Measurements from ENCODE around the gene RPRD1B.
"Not testable (repeated sequence)": the region's sequence is repeated elsewhere in the genome, so short reads cannot be mapped to it uniquely, and the experiment has no call there.

RPRD1B gene

DNA sequence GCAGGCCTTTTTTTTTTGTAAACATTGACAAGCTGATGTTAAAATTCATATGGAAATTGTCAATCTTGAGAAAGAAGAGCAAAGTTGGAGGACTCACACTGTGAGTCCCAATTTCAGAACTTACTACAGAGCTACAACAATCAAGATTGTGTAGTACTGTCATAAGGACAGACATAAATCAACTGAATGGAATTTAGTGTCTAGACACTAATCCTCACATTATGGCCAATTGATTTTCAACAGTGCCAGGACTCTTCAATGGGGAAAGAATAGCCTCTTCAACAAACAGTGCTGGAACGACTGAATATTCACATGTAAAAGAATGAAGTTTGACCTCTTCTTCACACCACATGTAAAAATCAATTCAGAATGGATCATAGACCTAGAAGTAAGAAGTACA, 70.7 kb downstream of the RPRD1B start:
- Mint-ChIP-seq H3K4me1 (ENCODE audit: low read depth) (peaks cover 3% of the 10 kb centered on the region), H3K36me3 (ENCODE audit: low read depth) (no peaks in the 10 kb centered on the region)
- intact Hi-C loops (cut with micrococcal nuclease) = no loop called here

DNA sequence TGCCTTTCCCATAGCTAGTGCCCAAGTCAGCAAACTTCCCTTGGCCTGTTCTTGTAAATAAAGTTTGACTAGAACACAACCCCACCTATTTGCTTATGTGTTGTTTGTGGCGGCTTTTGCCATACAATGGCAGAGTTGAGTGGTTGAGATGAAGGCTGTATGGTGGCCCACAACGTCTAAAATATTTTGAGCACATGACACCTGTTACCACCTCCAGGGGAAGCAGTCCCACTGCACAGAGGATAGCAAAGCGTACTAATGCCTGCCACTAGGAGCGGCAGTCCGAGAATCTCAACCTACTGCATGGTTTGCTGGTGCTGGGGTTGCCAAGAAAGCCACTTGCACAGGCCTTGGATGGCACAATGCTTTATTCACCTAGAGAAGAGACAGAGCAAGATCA, 72.9 kb downstream of the RPRD1B start:
- peaks cover 6% of the 10 kb centered on the region for H3K4me1 Mint-ChIP-seq (ENCODE audit: low read depth)
- H3K27me3 Mint-ChIP-seq = no peaks in the 10 kb centered on the region
- no peaks in the 10 kb centered on the region for H3K9me3 Mint-ChIP-seq
- H3K36me3 Mint-ChIP-seq (ENCODE audit: low read depth) = no peaks in the 10 kb centered on the region
- H3K27ac Mint-ChIP-seq = no peak overlapping the region
- intact Hi-C loops (cut with micrococcal nuclease) = no loop called here
- H3K4me3 Mint-ChIP-seq = no peak overlapping the region

More for the DNA sequence above, 70.7 kb downstream of the RPRD1B start:
- H3K27me3 Mint-ChIP-seq = no peaks in the 10 kb centered on the region
- H3K4me3 Mint-ChIP-seq = no peak overlapping the region
- H3K9me3 Mint-ChIP-seq = no peaks in the 10 kb centered on the region
- no peak overlapping the region for H3K27ac Mint-ChIP-seq

DNA sequence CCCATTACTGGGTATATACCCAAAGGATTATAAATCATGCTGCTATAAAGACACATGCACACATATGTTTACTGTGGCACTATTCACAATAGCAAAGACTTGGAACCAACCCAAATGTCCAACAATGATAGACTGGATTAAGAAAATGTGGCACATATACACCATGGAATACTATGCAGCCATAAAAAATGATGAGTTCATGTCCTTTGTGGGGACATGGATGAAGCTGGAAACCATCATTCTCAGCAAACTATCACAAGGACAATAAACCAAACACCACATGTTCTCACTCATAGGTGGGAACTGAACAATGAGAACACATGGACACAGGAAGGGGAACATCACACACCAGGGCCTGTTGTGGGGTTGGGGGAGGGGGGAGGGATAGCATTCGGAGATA, 73.8 kb downstream of the RPRD1B start:
- H3K4me3 Mint-ChIP-seq; H3K36me3 Mint-ChIP-seq (ENCODE audit: low read depth); intact Hi-C loops (cut with micrococcal nuclease); H3K27me3 Mint-ChIP-seq; H3K9me3 Mint-ChIP-seq; H3K27ac Mint-ChIP-seq: not testable (repeated sequence)
- H3K4me1 Mint-ChIP-seq (ENCODE audit: low read depth) = peaks cover 11% of the 10 kb centered on the region

DNA sequence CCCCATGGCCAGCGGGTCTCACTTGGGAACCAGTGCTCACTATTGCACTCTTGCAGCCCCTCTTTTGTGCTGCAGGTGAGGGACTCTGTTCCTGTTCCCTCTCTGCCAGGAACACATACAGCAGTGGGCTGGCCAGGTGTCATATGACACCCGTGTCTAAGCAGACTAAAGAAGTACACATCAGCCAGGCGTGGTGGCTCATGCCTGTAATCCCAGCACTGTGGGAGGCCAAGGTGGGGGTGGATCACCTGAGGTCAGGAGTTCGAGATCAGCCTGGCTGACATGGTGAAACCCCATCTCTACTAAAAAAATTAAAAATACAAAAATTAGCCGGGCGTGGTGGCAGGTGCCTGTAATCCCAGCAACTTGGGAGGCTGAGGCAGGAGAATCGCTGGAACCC, 74.4 kb downstream of the RPRD1B start:
- H3K9me3 Mint-ChIP-seq; H3K4me3 Mint-ChIP-seq; H3K36me3 Mint-ChIP-seq (ENCODE audit: low read depth); H3K27ac Mint-ChIP-seq; H3K27me3 Mint-ChIP-seq; intact Hi-C loops (cut with micrococcal nuclease): not testable (repeated sequence)
- H3K4me1 Mint-ChIP-seq (ENCODE audit: low read depth) = peaks cover 11% of the 10 kb centered on the region

DNA sequence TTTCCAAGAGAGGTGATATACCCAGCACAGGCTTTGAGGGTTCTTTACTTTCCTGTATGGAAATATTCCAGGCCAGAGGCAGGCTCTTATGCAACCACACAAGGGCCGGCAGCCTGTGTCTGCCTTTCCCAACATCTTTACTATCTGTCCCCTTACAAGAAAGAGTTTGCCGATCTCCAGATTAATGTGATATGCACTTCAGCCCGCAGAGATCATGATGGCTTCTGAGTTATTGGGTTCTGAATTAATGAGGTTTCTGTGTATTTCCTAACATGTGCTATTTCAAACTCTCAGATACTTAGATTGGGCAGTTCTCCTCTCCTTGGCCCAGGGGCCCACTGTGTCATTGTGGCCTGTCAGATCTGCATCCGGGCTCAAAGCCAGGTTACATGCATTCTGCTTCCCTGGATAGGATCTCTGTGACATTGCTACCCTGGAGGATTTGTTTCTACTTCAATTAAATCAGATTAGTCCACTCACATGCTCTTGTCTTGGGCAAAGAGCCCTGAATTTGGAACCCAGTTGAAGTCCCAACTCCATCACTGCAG, 75.0 kb downstream of the RPRD1B start:
- Mint-ChIP-seq H3K27me3 (no peaks in the 10 kb centered on the region), H3K36me3 (ENCODE audit: low read depth) (no peaks in the 10 kb centered on the region), H3K4me1 (ENCODE audit: low read depth) (peaks cover 16% of the 10 kb centered on the region), H3K4me3 (no peak overlapping the region), H3K27ac (no peak overlapping the region), H3K9me3 (no peaks in the 10 kb centered on the region)
- intact Hi-C loops (cut with micrococcal nuclease) = no loop called here

DNA sequence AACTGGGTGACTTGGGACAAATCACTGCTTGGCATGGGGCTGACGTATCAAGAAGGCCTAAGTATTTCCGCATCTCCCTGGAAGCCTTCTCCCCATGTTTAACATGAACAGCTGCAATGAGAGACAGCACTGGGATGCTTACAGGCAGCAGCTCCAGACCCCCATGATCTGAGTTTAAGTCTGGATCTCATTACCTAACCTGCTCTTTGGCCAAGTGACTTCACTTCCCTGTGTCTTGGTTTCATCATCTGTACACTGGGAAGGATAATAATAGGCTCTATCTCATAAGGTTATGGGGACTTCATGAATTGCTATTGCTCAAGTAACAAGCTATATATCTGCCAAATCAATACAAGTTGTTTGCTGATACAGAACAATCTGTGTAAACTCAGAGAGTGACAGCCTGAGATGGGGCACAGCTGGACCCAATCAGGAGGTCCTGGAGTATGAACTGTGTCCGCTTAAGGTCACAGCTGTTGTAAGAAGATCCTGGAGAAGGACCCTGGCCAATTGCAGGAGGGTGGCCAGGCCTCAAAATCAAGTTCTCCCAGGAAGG, 75.5 kb downstream of the RPRD1B start:
- Mint-ChIP-seq H3K4me3 (no peak overlapping the region), H3K9me3 (no peaks in the 10 kb centered on the region), H3K4me1 (ENCODE audit: low read depth) (peaks cover 21% of the 10 kb centered on the region), H3K27me3 (no peaks in the 10 kb centered on the region), H3K27ac (no peak overlapping the region), H3K36me3 (ENCODE audit: low read depth) (no peaks in the 10 kb centered on the region)
- intact Hi-C loops (cut with micrococcal nuclease) = no loop called here

DNA sequence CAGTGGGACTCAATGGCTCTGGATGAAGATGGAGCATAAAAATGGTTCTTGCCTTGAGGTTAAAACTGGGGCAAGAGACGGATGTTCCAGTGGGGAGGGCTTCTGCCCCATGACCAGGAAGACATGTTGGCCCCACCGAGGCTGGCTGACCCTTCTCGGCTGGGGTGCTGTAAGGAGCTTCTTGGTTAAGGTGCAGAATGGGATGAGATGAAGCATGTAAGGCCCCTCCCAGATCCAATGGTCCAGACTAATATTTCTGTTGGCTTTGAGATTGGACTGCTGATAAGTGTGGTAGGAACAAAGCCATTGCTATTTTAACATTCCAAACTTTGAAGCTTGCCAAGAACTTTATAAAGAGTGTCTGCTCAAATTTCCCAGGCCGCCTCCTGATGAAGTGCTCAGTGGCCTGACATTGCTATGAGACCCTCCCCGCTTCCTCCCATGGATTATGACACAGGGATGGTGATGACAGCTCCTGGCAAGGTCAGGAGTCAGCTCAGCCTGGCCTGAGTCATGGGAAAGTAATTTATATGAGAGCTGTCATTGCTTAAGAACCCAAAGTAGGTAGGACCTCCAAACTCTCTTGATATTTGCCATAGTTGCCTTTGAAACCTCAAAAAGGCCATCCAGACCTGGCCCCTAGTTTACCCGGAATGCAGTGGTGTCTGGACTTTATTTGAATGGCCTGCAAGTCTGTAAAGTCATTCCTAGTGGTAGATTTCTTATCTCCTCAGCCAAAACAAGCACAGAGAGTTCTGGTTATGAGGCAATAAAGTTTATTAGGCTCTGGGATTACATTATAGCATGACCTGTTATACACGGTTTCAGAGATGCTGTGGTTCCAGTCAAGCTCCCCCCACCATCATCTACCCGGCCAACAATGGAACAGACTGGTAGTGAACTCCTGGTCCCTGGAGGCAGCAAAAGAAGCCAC, 76.3 kb downstream of the RPRD1B start:
- Mint-ChIP-seq H3K9me3 (no peaks in the 10 kb centered on the region), H3K27me3 (no peaks in the 10 kb centered on the region), H3K27ac (no peak overlapping the region), H3K4me1 (ENCODE audit: low read depth) (peaks cover 27% of the 10 kb centered on the region), H3K36me3 (ENCODE audit: low read depth) (no peaks in the 10 kb centered on the region), H3K4me3 (no peak overlapping the region)
- intact Hi-C loops (cut with micrococcal nuclease) = no loop called here

DNA sequence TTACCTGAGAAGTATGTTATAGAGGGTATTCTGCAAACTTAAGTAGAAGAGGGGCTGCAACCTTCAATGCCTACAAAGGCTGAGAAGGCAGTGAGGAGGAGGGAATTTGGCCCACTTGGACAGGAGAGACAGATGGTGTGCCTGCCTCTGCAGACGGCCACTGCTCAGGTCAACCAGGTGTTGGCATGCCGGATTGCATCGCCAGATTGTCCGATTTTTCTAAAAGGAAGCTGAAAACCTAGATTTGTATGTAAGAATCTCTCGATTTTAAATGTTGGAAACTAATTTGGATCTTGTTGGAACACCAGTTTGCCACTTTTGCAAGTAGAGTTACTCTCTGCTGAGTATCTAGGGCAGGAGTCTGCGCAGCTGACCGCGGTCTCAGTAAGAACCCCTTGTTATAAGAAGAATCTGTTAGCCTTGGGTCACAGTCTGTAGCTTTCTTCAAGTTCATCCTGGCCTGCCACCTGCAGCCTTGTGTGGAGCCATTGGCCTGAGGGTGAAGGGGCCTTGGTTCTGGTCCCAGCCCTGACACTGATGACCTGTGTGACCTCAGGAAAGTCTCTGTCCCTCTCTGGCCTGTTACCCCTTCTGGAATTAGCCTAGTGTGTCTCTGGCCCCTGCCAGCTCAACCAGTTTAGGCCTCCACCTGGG, 77.1 kb downstream of the RPRD1B start:
- Mint-ChIP-seq H3K27me3 (no peaks in the 10 kb centered on the region), H3K9me3 (no peaks in the 10 kb centered on the region), H3K36me3 (ENCODE audit: low read depth) (no peaks in the 10 kb centered on the region), H3K4me1 (ENCODE audit: low read depth) (peaks cover 27% of the 10 kb centered on the region), H3K4me3 (no peak overlapping the region), H3K27ac (no peak overlapping the region)
- intact Hi-C loops (cut with micrococcal nuclease) = no loop called here

DNA sequence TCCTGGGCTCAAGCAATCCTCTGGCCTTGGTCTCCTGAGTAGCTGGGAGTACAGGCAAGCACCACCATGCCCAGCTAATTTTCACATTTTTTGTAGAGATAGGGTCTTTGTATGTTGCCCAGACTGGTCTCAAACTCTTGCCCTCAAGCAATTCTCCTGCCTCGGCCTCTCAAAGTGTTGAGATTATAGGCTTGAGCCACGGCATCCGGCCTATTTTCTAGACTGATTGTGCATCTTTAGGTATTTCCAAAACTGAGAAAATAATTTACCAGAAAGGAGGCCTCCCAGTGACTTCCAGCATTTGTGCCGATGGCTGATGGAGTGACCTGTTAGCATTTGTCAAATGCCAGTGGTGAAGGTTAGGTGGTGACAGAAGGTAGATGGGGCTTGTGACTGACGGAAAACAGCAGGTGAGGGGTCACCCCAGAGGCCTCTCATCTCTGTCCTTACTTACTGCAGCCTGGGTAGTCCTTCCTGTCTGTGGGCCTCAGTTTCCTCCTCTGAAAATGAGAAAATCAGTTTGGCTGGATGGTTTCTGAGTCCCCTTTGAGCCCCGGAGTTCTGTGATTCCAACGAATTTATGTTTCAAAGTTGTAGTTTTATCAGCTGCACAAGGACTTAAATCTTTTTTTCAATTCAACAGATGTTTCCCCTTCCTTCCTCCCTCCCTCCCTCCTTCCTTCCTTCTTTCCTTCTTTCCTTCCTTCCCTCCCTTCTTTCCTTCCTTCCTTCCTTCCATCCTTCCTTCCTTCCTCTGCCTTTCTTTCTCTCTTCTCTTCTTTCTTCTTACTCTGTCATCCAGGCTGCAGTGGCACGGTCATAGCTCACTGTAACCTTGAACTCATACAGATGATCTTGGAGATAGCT, 78.1 kb downstream of the RPRD1B start:
- Mint-ChIP-seq H3K27me3 (no peaks in the 10 kb centered on the region), H3K4me3 (no peak overlapping the region), H3K27ac (no peak overlapping the region), H3K36me3 (ENCODE audit: low read depth) (no peaks in the 10 kb centered on the region), H3K4me1 (ENCODE audit: low read depth) (peaks cover 27% of the 10 kb centered on the region), H3K9me3 (no peaks in the 10 kb centered on the region)
- intact Hi-C loops (cut with micrococcal nuclease) = no loop called here

DNA sequence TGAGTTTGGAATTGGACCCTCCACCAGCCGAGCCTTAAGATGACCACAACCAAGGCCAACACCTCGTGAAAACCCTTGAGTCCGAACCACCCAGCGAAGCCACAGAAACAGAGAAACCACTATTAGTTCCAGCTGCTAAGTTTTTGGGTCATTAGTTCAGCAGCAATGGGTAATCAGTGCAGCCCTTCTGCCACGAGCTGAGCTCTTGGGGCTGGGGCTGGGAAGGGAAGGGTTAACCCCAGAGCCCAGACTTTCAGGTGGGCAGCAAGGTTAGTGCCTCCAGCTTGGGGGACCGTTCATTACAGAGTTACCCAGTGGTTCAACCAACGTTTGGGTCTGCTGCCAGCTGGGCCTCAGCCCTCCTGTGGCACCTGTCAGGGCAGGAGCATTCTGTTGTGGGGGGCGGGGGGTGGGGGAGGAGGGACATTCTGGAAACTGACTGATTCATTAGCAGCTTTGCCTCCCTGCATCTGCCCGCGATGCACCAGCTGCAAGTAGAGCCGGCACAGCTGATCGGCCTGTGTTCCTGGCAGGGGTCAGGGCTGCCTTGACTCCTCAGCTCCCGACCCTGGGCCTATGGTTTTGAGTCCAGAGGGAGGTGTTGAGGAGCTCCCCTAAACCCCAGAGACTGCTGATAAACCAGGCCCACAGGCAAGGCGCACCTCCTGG, 78.8 kb downstream of the RPRD1B start:
- intact Hi-C loops (cut with micrococcal nuclease) = no loop called here
- H3K4me1 Mint-ChIP-seq (ENCODE audit: low read depth) = peaks cover 35% of the 10 kb centered on the region
- H3K36me3 Mint-ChIP-seq (ENCODE audit: low read depth) = no peaks in the 10 kb centered on the region
- no peak overlapping the region for H3K27ac Mint-ChIP-seq
- H3K4me3 Mint-ChIP-seq = no peak overlapping the region
- no peaks in the 10 kb centered on the region for H3K27me3 Mint-ChIP-seq
- no peaks in the 10 kb centered on the region for H3K9me3 Mint-ChIP-seq

DNA sequence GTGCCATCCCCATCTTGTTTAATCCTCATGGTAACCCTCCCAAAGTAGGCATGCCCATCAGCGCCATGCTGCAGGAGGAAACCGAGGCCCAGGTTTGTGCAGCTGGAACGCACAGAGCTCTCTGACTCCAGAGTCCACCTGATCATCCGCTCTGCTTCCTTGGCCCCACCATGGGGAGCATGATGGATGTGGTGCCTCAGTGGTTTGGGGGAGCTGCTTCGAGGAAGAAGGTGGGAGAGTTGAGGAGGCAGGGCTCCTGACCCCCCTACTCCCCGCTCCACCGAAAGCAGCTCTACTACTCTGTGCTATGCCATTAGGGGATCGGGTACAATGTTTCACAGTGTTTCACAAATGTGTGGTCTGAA, 79.4 kb downstream of the RPRD1B start:
- Mint-ChIP-seq H3K9me3 (no peaks in the 10 kb centered on the region), H3K36me3 (ENCODE audit: low read depth) (no peaks in the 10 kb centered on the region), H3K27me3 (no peaks in the 10 kb centered on the region), H3K4me1 (ENCODE audit: low read depth) (peaks cover 39% of the 10 kb centered on the region), H3K4me3 (no peak overlapping the region), H3K27ac (no peak overlapping the region)
- intact Hi-C loops (cut with micrococcal nuclease) = loop anchor here (1.0 kb wide), 2 partner anchors 52 to 109 kb away; partner anchors contain the start of gene TGM2

DNA sequence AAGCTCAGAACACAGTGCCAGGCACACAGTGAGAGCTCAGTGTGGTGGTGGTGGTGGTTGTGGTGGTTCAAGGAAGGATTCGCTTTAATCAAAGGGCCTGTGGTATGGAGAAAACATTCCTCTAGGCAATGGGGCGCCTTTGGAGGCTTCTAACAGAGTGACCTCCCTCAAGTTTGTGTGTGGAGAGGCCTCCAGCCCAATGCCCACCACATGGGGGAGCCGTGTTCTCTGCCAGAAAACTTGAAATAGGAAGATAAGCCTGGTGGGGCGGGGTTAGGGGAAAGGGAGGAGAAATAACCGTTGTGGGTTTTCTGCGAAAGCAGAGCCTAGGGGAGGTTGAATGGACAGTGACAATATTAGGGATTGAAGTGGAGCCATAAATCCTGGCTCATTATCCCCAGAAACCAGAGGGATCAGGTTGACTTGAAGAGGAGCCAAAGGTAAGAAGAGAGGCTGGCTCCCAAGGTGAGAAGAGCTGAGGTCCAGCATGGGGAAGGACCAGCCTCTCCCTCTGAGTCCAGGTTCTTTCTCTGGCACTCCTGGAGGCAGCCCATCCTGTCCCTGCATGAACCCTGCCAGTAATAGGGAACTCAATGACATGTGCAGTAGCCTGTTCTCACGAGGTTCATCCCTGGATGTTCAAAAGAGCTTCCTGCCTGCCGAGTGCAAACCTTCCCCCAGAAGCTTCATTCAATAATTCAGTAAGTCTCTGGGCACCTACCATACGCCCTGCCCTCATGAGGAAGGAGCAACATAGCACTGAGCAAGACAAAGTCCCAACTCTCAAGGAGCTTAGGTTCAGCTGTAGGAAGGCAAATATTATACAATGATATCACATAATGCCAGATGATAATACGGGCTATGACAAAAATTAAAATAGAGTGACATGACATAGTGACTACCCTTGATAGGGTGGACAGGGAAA, 80.1 kb downstream of the RPRD1B start:
- Mint-ChIP-seq H3K27ac (peak overlapping the region; percentile 40), H3K4me3 (peak overlapping the region; percentile 18), H3K9me3 (no peaks in the 10 kb centered on the region), H3K36me3 (ENCODE audit: low read depth) (no peaks in the 10 kb centered on the region), H3K4me1 (ENCODE audit: low read depth) (peaks cover 39% of the 10 kb centered on the region), H3K27me3 (no peaks in the 10 kb centered on the region)
- intact Hi-C loops (cut with micrococcal nuclease) = loop anchor here (1.0 kb wide), 2 partner anchors 52 to 109 kb away; partner anchors contain the start of gene TGM2

All from dendritic cell treated with granulocyte-macrophage colony-stimulating factor and Interleukin-4, amounts not matched to agents 40 ng/mL and 50 ng/mL, for 4 days (primary cell).